ENCODE measurements around the gene ADGRG6. TPM values are rescaled to one million over a fixed set of nuclear protein-coding genes. Genes with fewer than 3 reads are reported as not detected.

The ADGRG6 gene
- total and polyA plus RNA-seq, 2 of the 8 experiments (the other 6 are each of a cell fraction or from before 2014, with no cell fraction given) = 1.1 to 6.2 TPM

DNA sequence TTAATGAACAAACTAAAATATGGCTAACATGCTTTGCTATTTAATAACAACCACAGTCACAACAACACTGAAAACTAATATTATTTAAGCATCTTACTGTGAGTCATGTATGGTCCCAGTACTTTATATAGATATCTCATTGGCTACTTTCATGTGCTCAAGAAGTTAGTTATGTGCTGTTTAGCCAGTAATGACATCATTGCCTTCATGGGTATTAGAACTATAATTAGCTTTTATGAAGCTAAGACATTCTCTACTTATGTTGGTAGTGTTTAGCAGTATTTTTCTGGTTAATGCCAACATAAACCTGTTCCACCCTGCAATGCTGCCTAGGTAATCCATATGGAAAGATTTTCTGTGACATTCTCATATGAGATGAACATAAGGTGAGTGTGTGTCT, 56.1 kb downstream of the ADGRG6 start (continued):
- TF ChIP-seq, protein P1, sequence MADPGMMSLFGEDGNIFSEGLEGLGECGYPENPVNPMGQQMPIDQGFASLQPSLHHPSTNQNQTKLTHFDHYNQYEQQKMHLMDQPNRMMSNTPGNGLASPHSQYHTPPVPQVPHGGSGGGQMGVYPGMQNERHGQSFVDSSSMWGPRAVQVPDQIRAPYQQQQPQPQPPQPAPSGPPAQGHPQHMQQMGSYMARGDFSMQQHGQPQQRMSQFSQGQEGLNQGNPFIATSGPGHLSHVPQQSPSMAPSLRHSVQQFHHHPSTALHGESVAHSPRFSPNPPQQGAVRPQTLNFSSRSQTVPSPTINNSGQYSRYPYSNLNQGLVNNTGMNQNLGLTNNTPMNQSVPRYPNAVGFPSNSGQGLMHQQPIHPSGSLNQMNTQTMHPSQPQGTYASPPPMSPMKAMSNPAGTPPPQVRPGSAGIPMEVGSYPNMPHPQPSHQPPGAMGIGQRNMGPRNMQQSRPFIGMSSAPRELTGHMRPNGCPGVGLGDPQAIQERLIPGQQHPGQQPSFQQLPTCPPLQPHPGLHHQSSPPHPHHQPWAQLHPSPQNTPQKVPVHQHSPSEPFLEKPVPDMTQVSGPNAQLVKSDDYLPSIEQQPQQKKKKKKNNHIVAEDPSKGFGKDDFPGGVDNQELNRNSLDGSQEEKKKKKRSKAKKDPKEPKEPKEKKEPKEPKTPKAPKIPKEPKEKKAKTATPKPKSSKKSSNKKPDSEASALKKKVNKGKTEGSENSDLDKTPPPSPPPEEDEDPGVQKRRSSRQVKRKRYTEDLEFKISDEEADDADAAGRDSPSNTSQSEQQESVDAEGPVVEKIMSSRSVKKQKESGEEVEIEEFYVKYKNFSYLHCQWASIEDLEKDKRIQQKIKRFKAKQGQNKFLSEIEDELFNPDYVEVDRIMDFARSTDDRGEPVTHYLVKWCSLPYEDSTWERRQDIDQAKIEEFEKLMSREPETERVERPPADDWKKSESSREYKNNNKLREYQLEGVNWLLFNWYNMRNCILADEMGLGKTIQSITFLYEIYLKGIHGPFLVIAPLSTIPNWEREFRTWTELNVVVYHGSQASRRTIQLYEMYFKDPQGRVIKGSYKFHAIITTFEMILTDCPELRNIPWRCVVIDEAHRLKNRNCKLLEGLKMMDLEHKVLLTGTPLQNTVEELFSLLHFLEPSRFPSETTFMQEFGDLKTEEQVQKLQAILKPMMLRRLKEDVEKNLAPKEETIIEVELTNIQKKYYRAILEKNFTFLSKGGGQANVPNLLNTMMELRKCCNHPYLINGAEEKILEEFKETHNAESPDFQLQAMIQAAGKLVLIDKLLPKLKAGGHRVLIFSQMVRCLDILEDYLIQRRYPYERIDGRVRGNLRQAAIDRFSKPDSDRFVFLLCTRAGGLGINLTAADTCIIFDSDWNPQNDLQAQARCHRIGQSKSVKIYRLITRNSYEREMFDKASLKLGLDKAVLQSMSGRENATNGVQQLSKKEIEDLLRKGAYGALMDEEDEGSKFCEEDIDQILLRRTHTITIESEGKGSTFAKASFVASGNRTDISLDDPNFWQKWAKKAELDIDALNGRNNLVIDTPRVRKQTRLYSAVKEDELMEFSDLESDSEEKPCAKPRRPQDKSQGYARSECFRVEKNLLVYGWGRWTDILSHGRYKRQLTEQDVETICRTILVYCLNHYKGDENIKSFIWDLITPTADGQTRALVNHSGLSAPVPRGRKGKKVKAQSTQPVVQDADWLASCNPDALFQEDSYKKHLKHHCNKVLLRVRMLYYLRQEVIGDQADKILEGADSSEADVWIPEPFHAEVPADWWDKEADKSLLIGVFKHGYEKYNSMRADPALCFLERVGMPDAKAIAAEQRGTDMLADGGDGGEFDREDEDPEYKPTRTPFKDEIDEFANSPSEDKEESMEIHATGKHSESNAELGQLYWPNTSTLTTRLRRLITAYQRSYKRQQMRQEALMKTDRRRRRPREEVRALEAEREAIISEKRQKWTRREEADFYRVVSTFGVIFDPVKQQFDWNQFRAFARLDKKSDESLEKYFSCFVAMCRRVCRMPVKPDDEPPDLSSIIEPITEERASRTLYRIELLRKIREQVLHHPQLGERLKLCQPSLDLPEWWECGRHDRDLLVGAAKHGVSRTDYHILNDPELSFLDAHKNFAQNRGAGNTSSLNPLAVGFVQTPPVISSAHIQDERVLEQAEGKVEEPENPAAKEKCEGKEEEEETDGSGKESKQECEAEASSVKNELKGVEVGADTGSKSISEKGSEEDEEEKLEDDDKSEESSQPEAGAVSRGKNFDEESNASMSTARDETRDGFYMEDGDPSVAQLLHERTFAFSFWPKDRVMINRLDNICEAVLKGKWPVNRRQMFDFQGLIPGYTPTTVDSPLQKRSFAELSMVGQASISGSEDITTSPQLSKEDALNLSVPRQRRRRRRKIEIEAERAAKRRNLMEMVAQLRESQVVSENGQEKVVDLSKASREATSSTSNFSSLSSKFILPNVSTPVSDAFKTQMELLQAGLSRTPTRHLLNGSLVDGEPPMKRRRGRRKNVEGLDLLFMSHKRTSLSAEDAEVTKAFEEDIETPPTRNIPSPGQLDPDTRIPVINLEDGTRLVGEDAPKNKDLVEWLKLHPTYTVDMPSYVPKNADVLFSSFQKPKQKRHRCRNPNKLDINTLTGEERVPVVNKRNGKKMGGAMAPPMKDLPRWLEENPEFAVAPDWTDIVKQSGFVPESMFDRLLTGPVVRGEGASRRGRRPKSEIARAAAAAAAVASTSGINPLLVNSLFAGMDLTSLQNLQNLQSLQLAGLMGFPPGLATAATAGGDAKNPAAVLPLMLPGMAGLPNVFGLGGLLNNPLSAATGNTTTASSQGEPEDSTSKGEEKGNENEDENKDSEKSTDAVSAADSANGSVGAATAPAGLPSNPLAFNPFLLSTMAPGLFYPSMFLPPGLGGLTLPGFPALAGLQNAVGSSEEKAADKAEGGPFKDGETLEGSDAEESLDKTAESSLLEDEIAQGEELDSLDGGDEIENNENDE (IDR thresholded peaks at IDR 0.05; ENCODE audit: insufficient replicate concordance, low read length) = no peak
- TF ChIP-seq TCF12 (IDR thresholded peaks at IDR 0.05; ENCODE audit: low read depth, low read length) (no peak), USF2 (IDR thresholded peaks at IDR 0.05; ENCODE audit: low read length) (no peak), BRCA1 (IDR thresholded peaks at IDR 0.05; ENCODE audit: low read depth, low read length) (no peak), ZNF274 (IDR thresholded peaks at IDR 0.05; ENCODE audit: borderline replicate concordance, extremely low read depth, low read length) (no peak), JUN (IDR thresholded peaks at IDR 0.05; ENCODE audit: low read depth, low read length) (no peak), MAFK (IDR thresholded peaks at IDR 0.05; ENCODE audit: low read depth, low read length) (no peak), NRF1 (IDR thresholded peaks at IDR 0.05; ENCODE audit: low read depth, low read length) (no peak)

All from H1 (cell line).